ENCODE results near the gene TRAF3IP1. TPM values are rescaled to one million over a fixed set of nuclear protein-coding genes. Genes with fewer than 3 reads are reported as not detected.

The TRAF3IP1 gene
- total and polyA plus RNA-seq, 8 donors = 4.7 to 10.3 (median 6.9) TPM

DNA sequence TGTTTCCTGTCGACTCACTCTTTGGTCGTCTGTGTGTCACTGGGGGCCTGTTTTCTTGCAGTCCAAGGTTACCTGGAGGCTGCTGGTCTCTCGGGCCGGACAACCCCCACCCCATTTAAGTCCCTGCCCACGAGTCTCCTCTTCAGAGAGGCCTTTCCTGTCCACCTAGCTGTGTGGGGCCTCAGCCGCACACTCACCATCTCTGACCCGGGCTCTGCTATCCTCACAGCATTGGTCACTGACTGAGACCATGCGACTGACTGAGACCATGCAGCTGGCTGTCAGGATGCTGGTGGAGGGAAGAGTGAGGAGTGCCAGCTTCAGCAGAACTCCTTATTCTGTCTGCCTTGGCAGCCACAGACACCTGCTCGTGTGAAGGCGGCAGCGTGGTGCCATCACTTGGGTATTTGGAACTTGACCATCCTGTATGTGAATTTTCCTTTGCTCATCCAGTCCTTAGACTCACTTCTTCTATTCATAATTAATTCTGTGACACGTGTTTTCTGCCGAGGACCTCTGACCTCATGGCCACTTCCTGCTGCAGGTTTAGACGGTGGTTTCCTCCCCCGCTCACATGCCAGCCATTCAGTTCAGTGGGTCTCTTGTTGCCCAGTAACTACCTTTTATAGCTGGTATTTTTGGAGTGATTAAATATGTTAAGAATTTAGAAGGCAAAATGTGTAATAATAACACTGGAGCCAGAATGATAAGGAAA, 58.9 kb downstream of the TRAF3IP1 start:
- FAIRE-seq (no peak), ATAC-seq (peak; percentile 51 to 83 (median 68)), DNase-seq (peak in 1 of 6 donors; percentile 23)
- TF ChIP-seq, protein P1, sequence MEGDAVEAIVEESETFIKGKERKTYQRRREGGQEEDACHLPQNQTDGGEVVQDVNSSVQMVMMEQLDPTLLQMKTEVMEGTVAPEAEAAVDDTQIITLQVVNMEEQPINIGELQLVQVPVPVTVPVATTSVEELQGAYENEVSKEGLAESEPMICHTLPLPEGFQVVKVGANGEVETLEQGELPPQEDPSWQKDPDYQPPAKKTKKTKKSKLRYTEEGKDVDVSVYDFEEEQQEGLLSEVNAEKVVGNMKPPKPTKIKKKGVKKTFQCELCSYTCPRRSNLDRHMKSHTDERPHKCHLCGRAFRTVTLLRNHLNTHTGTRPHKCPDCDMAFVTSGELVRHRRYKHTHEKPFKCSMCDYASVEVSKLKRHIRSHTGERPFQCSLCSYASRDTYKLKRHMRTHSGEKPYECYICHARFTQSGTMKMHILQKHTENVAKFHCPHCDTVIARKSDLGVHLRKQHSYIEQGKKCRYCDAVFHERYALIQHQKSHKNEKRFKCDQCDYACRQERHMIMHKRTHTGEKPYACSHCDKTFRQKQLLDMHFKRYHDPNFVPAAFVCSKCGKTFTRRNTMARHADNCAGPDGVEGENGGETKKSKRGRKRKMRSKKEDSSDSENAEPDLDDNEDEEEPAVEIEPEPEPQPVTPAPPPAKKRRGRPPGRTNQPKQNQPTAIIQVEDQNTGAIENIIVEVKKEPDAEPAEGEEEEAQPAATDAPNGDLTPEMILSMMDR (IDR thresholded peaks at IDR 0.05) = no peak
- intact Hi-C loops (cut with DNase I) = loop anchor here in 2 of 3 donors (5.0 to 10.0 kb wide), 2 partner anchors 46 to 83 kb away; partner anchors contain the start of gene ASB1 (in 1 of the 2)
- Histone ChIP-seq H3K36me3 (no peaks in the 10 kb centered on the region), H3K27me3 (no peaks in the 10 kb centered on the region), H3K9me3 (no peaks in the 10 kb centered on the region), H3K4me1 (peaks cover 0 to 23% (median 8%) of the 10 kb centered on the region in 3 donors), H3K27ac (peak overlapping the region in 2 of 4 donors; percentile 6 to 61), H3K4me3 (no peak overlapping the region)
- 85 to 86% methylated on average over 15 of the region's 15 CpGs for WGBS, 2 donors

DNA sequence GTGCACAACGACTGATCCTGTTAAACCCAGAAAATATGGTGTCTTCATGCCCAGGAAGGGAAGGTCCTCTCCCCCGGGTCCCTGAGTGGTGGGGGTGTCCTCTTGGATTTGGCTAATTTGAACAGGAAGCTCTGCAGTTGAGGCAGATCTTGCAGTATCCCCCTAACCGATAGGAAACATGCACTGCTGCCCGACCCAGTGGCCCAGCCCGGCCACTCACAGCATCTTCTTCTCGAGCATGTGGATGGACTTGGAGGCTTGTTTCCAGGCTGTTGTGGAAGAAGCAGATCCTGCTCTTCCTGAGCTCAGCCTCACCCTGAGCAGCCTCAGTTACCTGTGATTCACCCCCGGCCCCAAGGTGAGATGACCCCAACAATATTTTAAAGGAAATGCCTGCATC, 60.0 kb downstream of the TRAF3IP1 start:
- H3K9me3 ChIP-seq = no peaks in the 10 kb centered on the region
- H3K4me1 ChIP-seq = peaks cover 0 to 23% (median 8%) of the 10 kb centered on the region in 3 donors
- no peak for FAIRE-seq
- peak overlapping the region in 1 of 4 donors; percentile 28 for H3K27ac ChIP-seq
- no peak for DNase-seq
- intact Hi-C loops (cut with DNase I) = no loop called here
- TF ChIP-seq, protein P1 (IDR thresholded peaks at IDR 0.05) = no peak
- 86 to 94% methylated on average over 7 of the region's 7 CpGs for WGBS, 2 donors
- H3K27me3 ChIP-seq = no peaks in the 10 kb centered on the region
- H3K4me3 ChIP-seq = no peak overlapping the region
- no peak for ATAC-seq
- H3K36me3 ChIP-seq = no peaks in the 10 kb centered on the region

DNA sequence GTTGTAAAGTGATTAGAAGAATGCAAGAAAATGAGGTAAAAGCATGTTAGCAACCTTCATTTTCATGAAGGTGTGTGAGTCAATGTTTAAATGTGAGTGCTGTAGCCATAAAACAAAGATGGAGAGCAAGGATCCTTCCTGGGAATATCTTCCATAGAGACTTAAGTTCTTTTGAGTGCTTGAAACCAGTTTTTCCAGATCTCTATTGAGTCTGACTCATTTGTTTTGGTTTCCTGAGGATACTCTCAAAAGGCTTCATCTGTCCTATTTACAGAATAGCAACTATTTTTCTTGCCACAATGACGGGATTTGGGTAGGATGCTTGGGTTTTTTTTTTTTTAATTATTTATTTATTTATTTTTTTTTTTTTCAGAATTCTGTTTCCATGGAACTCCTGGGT, 60.5 kb downstream of the TRAF3IP1 start:
- no peaks in the 10 kb centered on the region for H3K9me3 ChIP-seq
- no peaks in the 10 kb centered on the region for H3K27me3 ChIP-seq
- WGBS, 2 donors = 91 to 92% methylated on average over 1 of the region's 1 CpG
- TF ChIP-seq, protein P1 (IDR thresholded peaks at IDR 0.05) = no peak
- no peaks in the 10 kb centered on the region for H3K36me3 ChIP-seq
- H3K27ac ChIP-seq = no peak overlapping the region
- peak in 1 of 4 donors; percentile 22 for ATAC-seq
- FAIRE-seq = no peak
- no peak for DNase-seq
- intact Hi-C loops (cut with DNase I) = no loop called here
- peaks cover 0 to 20% (median 8%) of the 10 kb centered on the region in 3 donors for H3K4me1 ChIP-seq
- no peak overlapping the region for H3K4me3 ChIP-seq

DNA sequence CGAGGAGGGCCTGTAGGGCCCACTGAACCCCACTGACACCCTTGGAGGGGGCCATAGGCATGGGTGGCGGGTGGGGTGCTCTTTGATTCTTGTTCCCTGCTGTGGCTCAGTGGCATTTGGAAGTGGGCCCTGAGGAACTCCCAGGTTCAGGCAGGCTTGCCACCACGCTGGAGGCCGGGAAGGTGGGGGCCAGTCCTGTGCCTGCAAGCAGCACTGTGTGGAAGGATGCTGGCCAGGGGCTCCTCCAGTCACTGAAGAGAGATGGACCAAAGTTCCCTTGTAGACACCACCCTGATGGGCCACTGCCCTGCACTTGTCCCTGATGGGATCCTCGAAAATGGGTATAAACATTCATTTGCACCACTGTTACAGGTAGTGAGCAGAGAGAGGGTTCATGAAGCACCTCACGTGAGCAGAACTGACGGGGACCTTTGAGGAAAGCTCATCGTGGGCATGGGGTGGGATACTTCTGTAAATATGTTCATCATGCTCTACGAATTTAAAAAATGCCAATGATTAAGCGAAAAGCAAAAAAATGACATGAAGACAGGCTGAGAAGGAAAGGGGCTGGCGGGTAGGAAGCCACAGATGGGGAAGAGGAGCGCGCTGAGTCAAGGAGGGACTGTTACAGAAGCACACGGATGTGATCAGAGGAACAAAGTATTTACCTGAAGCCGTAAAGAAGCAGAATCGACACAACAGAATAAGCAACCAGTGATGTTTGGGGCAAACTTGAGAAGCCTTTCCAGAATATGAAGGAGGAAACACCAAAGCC, 61.2 kb downstream of the TRAF3IP1 start:
- FAIRE-seq = no peak
- no peaks in the 10 kb centered on the region for H3K27me3 ChIP-seq
- no peaks in the 10 kb centered on the region for H3K36me3 ChIP-seq
- no peak overlapping the region for H3K27ac ChIP-seq
- no peak overlapping the region for H3K4me3 ChIP-seq
- no peak for ATAC-seq
- TF ChIP-seq, protein P1 (IDR thresholded peaks at IDR 0.05) = no peak
- intact Hi-C loops (cut with DNase I) = no loop called here
- peaks cover 0 to 18% (median 8%) of the 10 kb centered on the region in 3 donors for H3K4me1 ChIP-seq
- WGBS, 2 donors = 93 to 96% methylated on average over 16 of the region's 16 CpGs
- no peak for DNase-seq
- H3K9me3 ChIP-seq = no peaks in the 10 kb centered on the region

Data from pancreas (tissue), 10 donors.